ENCODE results near the gene MOSMO.

- TF ChIP-seq POLR2A (IDR thresholded peaks at IDR 0.05; ENCODE audit: low read depth, low read length) (no peak), POLR2AphosphoS5 (IDR thresholded peaks at IDR 0.05; ENCODE audit: low read depth, low read length) (no peak), TAF1 (IDR thresholded peaks at IDR 0.05; ENCODE audit: borderline replicate concordance, low read depth, low read length) (no peak)
Observed at GRCh38 chr16:22001591-22001990, 6.3 kb upstream of the MOSMO start.
